ENCODE data around the gene COL4A2. TPM values are rescaled to one million over a fixed set of nuclear protein-coding genes. Genes with fewer than 3 reads are reported as not detected.

Gene COL4A2
- total RNA-seq, 4 donors from 2014 or later: 419 to 931 (median 555) TPM

Small RNA genes within 50 kb of the gene (small RNA-seq; reads per million reads assigned to genes)
- gene MIR8073: 0 reads per million in 3 donors

Other genes starting within 250 kb of the COL4A2 start
- gene COL4A1, start 127 bp upstream of the COL4A2 start, total RNA-seq: 100 to 1,000 TPM; 328 to 578 (median 405) TPM

Measured in esophagus muscularis mucosa (tissue), 4 donors.